GM03348 (cell line): ENCODE results near the gene WDR45B.
A peak's percentile ranks its signal among the peaks of the same experiment; 100 is the strongest.
"Not testable (repeated sequence)": the region's sequence is repeated elsewhere in the genome, so short reads cannot be mapped to it uniquely, and the experiment has no call there.

ENCODE experiments used
- DNase-seq: peaks from one replicate; pipeline ENCODE4 v3.0.0; 2012; ENCODE audit warnings: low spot score

WDR45B gene

DNA sequence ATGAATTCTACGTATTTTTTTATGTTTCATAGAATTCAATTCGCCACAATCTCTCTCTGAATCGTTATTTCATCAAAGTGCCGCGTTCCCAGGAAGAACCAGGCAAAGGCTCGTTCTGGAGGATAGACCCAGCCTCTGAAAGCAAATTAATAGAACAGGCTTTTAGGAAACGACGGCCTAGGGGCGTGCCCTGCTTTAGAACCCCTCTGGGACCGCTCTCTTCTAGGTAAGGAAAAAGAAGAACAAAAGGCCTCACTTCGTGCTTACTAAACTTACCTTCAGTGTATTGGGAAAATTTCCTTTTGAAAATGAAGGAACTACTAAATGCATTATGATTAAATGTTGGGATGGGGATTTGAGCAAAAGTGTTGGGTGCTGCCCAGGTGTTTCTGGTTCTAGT lies 65.5 kb downstream of the WDR45B start:
- no peak for DNase-seq

DNA sequence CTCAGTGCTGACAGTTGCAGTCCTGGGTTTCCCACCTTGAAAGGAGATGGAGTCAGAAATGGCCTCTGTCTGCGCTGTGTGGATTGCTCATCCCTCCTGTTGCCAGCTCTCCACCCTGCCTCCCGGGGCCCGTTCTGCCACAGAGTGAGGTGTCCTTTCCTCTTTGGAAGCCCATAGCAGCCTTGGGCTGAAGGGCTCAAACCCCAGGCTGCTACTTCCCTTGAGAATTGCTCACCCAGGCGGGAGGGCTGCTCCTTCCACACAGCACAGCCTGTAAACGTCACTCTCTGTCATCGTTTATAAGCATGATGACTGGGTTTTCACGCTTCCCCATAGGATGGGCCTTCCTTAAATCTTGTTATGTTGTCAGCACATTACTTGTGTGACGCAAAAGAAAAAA lies 66.0 kb downstream of the WDR45B start:
- DNase-seq, result peak; percentile 64

DNA sequence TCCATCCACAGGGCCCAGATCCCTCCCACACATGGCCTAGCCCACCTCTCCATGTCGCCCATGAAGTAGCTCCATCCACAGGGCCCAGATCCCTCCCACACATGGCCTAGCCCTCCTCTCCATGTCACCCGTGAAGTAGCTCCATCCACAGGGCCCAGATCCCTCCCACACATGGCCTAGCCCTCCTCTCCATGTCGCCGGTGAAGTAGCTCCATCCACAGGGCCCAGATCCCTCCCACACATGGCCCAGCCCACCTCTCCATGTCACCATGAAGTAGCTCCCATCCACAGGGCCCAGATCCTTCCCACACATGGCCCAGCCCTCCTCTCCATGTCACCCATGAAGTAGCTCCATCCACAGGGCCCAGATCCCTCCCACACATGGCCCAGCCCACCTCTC lies 68.3 kb downstream of the WDR45B start:
- DNase-seq, result not testable (repeated sequence)

DNA sequence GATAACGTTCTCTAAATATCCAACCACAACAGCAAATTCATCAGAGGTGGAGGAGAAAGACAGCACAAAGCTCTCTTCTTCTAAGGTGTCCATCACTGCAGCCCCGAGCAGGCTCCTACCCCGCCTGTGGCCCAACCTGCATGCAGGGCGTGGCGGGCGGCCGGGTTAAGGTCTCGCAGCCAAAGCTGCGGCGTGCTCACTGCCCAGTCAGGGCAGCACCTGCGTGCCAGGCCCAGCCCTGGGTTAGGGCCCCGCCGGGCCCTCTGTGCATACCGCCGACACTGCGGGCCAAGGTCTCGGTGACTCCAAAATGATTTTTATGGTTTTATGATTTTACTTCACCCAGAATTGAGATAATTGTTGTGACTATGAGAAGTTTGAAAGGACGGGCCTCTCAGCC lies 70.9 kb downstream of the WDR45B start:
- DNase-seq, result no peak

DNA sequence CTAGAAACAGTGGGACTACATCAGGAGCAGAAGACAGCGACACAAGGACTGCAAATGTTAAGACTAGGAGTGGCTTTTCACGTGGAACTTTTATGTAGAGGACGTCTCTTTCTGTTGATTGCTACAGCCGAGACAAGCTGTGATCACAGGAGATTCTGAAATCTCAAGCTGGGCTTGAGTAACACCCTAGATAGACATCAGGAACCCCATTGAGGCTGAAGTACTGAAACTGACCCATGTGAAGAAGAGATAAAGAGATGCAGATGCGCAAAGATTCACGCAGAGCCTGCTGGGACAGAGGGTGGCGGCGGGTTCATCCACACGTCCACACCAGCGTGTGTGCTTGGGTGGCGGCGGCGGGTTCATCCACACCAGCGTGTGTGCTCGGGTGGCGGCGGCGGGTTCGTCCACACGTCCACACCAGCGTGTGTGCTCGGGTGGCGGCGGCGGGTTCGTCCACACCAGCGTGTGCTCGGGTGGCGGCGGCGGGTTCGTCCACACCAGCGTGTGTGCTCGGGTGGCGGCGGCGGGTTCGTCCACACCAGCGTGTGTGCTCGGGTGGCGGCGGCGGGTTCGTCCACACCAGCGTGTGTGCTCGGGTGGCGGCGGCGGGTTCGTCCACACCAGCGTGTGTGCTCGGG lies 72.5 kb downstream of the WDR45B start:
- not testable (repeated sequence) for DNase-seq

DNA sequence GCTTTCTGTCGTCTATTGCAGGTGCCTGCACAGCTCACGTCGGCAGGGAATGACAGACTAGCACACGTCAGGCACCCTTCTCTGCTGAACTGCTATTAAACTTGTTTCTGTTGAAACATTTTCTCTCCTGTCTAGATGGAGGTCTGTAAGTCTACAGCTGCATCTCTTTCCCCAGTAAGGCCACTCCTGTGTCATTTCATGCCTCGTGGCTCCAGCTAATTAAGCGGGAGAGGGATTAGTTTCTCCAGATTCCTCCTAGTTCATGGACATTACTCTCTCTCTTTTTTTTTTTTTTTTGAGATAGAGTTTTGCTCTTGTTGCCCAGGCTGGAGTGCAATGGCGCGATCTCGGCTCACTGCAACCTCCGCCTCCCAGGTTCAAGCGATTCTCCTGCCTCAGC lies 74.2 kb downstream of the WDR45B start:
- no peak for DNase-seq

DNA sequence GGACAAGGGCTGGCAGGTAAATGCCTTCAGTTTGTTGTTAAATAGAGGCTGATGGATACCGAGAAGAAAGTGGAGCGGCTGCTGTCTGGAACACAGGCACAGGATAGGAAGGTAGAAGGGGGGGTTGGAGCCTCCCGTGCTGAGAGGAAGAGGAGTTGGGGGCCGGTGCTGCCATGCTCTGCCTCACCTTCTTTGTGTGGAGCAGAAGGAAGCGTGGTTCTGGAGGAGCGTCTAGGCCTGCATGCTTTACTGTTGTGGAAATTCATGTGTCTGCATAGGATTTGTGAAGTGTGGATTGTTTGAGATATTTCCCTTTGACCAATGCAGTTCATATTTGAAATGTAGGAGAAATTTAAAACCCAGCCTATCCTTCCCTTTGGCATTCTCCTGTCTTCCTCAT lies 76.4 kb downstream of the WDR45B start:
- DNase-seq, result no peak

DNA sequence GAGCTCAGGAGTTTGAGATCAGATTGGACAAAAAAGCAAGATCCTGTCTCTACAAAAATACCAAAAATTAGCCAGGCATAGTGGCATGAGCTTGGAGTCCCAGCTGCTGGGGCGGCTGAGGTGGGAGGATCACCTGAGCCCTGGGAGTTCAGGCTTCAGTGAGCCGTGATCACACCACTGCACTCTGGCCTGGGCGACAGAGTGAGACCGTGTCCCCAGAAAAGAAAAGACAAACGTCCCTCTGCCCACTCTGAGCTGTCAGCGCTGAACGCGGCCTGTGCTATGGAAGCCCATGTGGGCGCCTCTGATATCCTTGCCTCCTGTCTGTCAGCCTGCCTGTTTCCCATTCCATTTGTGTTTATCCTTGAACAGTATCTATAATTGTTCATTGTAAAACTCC lies 78.0 kb downstream of the WDR45B start:
- no peak for DNase-seq

DNA sequence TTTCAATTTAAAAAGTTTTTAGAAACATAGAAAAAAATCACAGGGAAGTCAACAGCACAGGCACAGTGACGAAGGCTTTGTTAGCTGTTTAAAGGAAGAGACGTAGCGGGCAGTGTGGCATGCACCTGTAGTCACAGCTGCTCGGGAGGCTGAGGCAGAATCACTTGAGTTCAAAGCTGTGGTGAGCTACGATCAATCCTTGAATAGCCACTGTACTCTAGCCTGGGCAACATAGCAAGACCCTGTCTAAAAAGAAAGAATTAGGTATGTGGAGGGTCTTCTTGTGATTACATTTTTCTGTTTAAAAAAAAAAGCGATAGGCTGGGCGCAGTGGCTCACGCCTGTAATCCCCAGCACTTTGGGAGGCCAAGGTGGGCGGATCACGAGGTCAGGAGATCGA lies 78.6 kb downstream of the WDR45B start:
- DNase-seq, result no peak

DNA sequence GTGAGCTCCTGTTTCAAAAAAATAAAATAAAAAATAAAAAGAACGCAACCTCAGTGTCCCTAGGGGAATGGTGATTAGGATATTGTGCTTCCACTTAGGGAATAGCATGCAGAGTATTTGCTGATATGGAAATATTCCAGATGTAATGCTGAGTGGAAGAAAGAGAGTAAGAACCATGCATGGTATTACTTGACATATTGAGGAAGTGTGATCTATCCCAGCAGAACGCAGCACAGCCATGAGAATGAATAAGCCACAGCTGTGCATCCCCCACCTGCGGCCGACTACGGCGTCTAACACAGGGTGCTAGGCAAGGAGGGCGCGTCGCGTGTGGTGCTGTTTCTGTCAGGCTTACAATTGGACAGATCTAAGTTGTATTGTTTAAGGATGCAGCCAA lies 79.2 kb downstream of the WDR45B start:
- no peak for DNase-seq

DNA sequence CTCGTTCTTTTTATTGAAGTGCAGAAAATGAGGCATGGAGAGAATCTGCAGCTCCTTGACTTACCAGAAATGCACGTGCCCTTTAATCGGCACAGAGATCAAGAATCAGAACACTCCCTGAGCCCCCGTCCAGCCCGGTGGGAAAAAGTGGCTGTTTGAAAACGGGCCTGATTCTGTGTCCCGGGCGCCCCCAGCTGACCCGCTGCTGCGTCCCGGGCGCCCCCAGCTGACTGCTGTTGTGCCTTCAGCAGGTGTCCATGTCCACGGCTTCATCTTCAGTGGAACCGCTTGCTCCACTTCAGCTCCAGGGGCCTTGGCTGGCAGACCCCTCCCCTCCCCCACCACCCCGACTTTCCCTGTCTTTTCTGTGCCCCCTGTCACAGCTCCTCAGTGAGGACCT lies 81.0 kb downstream of the WDR45B start:
- no peak for DNase-seq

DNA sequence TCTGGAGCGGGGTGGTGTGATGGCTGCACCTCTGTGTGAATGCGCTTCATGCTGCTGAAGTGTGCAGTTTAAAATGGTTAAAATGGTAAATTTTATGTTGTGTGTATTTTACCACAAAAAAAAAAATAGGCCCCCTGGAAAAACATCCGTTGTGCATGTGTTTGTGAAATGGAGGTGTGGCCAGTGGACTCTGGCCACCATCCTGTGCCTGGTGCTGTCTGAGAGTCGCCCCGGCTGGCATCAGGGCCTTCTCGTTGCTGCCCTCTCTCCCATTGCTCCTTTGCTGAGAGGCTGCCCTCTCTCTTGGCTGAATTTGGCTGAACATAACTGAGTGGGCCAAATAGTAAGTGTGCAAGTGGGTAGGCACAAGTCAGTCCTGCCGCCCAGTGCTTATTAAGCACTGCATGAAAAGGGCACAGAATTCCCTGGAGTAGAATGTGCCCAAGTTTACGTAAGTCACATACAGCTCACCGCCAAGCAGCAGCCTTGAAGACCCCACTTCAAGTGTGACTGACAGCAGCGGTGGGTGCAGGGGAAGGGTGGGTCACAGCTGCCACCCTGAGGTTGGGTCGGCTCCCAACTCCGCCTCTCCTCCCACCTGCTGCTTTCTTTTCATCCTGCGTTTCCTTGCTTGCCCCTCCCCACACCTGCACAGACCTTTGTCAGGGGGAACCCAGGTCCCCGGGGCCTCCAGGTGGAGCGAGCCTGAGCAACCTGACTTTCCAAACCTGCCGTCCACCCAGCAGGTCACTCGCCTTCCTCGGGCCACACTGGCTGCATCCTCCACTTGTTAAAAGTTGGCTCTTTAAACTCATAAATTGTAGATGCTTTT lies 81.9 kb downstream of the WDR45B start:
- DNase-seq, result no peak

DNA sequence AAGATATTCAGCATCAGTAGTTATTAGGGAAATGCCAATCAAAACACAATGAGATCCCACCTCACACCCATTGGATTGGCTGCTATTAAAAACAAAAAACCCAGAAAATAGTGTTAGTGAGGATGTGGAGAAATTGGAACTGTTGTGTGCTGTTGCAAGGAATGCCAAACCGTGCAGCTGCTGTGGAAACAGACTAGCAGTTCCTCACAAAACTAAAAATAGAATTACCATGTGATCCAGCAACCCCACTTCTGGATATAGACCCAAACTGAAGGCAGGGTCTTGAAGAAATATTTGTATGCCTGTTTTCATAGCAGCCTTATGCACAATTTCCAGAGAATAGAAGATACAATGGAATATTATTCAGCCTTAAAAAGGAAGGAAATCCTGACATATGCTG lies 82.7 kb downstream of the WDR45B start:
- no peak for DNase-seq
